ENCODE data around the gene SMIM23.
A peak's percentile ranks its signal among the peaks of the same experiment; 100 is the strongest.
"Not testable (repeated sequence)": the region's sequence is repeated elsewhere in the genome, so short reads cannot be mapped to it uniquely, and the experiment has no call there.

SMIM23 gene

DNA sequence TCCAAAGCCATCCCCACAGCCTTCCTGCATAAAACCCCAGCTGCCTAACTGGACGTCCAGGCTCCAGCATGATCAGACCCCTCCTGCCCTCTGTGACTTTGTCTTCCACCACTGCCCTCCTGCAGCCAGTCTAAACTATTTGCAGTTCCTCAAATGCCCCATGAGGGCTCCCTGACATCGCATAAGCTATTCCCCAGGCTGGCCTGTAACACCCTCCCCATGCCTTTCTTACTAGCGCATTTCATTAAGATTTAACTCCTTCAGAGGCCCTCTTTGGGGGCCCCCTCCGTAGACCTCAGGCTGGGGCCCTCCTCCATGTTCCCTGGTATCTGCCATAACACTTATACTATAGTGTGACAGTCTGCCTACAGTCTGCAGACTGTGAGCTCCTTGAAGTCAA, 15.5 kb upstream of the SMIM23 start:
- DNase-seq (ENCODE audit: low read depth) = no peak
- no peak overlapping the region for H3K4me3 ChIP-seq (ENCODE audit: low read depth, low read length)

DNA sequence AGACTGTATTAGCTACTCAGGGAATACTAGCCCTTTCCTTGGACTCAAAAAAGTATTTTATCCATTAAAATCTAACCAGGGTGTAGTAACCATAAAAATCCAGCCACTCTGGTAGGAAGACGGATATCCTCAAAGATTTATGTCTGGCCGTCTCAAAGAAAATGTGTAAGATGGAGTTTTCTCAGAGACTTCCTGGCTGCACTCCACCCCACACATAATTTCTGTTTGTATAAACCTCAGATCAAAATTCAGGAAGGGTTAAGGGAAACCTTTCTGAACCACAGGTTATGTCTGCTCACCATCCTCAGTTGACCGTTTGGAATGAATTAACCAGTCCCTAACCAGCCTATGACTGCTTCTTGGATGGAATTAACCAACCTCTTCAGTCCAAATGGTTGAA, 13.8 kb upstream of the SMIM23 start:
- no peak overlapping the region for H3K4me3 ChIP-seq (ENCODE audit: low read depth, low read length)
- DNase-seq (ENCODE audit: low read depth) = no peak

- no peak overlapping the region for H3K4me3 ChIP-seq (ENCODE audit: low read depth, low read length)
- no peak for DNase-seq (ENCODE audit: low read depth)
These were observed 12.5 kb upstream of the SMIM23 start for GRCh38 chr5:171773106-171773505.

- DNase-seq (ENCODE audit: low read depth) = no peak
- H3K4me3 ChIP-seq (ENCODE audit: low read depth, low read length) = no peak overlapping the region
These were observed 11.2 kb upstream of the SMIM23 start for GRCh38 chr5:171774418-171774817.

GRCh38 chr5:171776213-171776612, 9.4 kb upstream of the SMIM23 start:
- no peak overlapping the region for H3K4me3 ChIP-seq (ENCODE audit: low read depth, low read length)
- DNase-seq (ENCODE audit: low read depth) = no peak

DNA sequence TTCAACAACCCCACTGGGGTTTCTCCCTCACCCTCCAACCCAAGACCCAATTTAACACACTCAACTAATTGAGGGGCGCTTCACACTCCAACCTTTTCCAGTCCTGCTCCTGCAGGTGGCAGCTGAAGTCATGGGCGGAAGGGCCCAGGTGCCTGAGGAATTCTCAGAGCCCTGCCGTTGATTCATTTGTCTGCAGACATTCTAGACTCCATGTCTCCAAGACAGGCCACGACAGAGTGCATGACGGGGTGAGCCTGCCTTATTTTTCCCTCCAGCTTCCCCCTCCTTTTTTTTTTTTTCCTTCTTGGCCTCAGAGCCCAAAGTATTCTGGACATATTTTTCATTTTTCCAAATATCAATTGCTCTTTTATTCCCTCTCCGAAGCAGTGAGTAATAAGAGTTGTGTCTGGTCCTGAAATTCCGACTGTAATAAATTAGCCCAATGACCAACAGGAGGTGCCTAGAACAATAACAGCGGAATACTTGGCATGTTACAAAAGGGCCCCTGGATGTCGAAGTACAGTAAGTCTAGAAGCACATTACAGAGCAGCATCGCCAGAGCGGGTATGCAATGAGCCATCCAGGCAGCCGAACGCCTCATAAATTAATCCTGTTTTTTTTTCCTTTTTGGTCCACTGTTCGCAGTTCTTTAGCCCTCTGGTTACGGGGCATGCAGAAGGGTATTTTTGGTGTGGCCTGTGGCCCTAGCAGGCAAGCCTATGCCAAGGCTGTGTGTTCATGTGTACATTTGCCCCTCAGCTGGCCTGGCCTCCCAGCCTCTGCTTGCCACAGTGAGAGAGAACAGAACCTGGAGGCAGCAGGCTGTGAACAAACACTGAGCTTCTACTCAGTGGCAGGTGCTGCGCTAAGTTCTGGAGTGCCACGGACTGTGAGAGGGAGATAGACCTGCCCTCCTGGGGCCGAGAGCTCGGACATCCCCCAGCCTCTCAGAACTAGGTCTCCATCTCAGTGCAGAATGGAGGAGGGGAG, 8.6 kb upstream of the SMIM23 start:
- no peak for DNase-seq (ENCODE audit: low read depth)
- no peak overlapping the region for H3K4me3 ChIP-seq (ENCODE audit: low read depth, low read length)

DNA sequence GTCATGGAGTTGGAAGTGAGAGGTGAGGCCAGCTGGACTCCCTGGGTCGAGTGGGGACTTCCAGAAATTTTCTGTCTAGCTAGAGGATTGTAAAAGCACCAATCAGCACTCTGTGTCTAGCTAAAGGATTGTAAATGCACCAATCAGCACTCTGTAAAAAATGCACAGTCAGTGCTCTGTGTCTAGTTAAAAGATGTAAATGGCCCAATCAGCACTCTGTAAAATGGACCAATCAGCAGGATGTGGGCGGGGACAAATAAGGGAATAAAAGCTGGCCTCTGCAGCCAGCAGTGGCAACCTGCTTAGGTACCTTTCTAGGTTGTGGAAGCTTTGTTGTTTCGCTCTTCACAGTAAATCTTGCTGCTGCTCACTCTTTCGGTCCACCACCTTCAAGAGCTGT, 3.9 kb upstream of the SMIM23 start:
- not testable (repeated sequence) for H3K4me3 ChIP-seq (ENCODE audit: low read depth, low read length); DNase-seq (ENCODE audit: low read depth)

DNA sequence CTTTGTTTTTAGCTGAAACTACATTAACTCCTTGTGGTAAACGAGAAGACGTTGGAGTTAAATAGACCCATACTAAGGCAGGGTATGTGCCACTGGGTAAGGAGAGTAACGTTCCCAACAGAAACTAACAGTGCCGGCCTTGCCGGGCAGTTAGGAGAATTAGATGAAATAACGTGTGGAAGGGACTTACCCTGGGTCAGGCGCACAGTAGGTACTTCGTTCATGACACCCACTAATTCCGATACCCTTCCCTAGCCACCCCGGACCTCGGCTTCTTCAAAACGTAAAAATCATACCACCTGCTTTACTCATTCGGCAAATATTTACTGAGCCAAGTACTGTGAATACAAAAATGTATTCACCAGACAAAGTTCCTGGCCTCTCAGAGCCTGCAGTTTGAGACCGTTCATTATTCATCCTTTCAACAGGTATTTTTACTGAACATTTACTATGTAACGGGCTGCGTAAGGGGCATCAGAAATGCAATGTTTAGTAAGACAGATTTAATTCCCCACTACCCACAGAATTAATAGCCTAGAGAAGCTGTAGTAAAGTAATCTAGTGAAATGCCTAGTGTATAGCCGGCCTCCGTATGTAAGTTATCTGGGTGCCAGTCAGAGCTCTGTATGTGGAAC, 3.2 kb upstream of the SMIM23 start:
- no peak for DNase-seq (ENCODE audit: low read depth)
- H3K4me3 ChIP-seq (ENCODE audit: low read depth, low read length) = no peak overlapping the region

DNA sequence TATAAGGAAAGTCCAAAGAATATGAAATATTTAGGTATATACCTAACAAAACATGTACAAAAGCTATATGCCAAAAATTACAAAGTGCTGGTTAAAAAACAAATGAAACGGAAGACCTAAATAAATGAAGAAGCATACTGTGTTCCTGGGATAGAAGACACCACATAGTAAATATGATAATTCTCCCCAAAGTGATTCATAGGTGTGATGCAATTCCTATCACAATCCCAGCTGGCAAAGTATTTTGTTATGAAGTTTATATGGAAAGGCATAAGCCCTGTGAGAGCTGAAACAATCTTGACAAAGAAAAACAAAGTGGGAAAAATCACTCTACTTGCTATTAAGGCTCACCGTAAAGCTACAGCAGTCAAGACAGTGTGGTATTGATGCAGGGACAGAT, 2.6 kb upstream of the SMIM23 start:
- peak; percentile 18 for DNase-seq (ENCODE audit: low read depth)
- no peak overlapping the region for H3K4me3 ChIP-seq (ENCODE audit: low read depth, low read length)

- DNase-seq (ENCODE audit: low read depth) = no peak
- H3K4me3 ChIP-seq (ENCODE audit: low read depth, low read length) = no peak overlapping the region
These were observed 3.7 kb downstream of the SMIM23 start for GRCh38 chr5:171789353-171789752.

GRCh38 chr5:171790408-171790807, 4.8 kb downstream of the SMIM23 start:
- no peak for DNase-seq (ENCODE audit: low read depth)
- H3K4me3 ChIP-seq (ENCODE audit: low read depth, low read length) = no peak overlapping the region

- DNase-seq (ENCODE audit: low read depth) = no peak
- no peak overlapping the region for H3K4me3 ChIP-seq (ENCODE audit: low read depth, low read length)
These were observed 8.9 kb downstream of the SMIM23 start for GRCh38 chr5:171794470-171794960.

DNA sequence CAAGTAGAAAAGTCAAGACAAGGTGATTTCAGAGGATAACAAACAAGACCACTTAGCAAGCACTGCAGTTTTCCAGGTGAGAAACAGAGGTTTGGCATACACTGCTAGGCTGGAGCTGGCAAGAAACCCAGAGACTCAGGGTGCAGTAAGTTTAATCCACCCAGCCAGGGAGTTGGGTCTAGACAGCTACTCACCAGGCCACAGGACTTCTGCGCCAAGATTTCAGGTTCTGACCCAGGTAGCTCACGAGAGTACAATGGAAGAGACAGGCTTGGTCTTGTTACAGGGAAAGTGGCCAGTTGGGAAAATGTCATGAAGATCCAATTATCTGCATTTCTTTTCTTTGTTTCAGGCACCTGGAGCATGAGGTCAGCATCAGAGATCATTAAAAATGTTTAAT, 9.8 kb downstream of the SMIM23 start:
- H3K4me3 ChIP-seq (ENCODE audit: low read depth, low read length) = no peak overlapping the region
- DNase-seq (ENCODE audit: low read depth) = no peak

DNA sequence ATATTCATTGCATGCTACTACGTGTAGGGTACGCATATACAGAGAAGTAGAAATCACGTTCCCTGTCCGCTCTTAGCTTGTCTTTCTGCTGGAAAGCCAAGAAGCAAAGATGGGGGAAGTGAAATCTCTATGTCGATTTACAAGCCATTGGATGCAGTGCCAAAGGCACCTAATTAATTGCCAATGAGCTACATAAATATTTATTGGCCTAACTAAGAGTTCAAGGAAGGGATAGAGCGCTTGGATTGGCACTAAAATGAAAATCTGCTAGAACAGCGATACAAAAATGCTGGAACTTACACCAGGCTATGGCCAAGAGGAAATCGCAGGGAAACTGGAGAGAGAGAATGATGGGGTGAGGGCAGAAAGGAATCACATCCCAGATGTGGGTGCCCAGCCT, 10.8 kb downstream of the SMIM23 start:
- no peak for DNase-seq (ENCODE audit: low read depth)
- no peak overlapping the region for H3K4me3 ChIP-seq (ENCODE audit: low read depth, low read length)

- no peak overlapping the region for H3K4me3 ChIP-seq (ENCODE audit: low read depth, low read length)
- DNase-seq (ENCODE audit: low read depth) = no peak
These were observed 11.9 kb downstream of the SMIM23 start for GRCh38 chr5:171797543-171797942.

DNA sequence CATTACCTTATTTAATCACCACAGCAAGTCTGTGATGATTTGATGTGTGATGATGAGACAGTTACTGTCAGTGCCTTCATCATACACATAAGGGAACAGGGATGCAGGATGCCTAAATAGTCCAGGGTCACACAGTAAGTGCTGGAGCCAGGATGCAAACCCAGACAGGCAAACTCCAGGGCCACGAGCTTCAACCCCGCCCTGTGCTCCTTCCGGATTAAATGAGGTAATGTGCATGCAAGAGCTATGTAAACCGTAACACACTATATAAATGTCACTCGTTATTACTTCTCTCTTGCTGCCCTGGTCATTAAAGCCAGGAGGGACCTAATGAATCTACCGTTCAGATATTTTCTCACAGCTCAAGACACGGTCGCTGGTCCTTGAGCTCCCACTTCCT, 12.8 kb downstream of the SMIM23 start:
- DNase-seq (ENCODE audit: low read depth) = no peak
- no peak overlapping the region for H3K4me3 ChIP-seq (ENCODE audit: low read depth, low read length)

DNA sequence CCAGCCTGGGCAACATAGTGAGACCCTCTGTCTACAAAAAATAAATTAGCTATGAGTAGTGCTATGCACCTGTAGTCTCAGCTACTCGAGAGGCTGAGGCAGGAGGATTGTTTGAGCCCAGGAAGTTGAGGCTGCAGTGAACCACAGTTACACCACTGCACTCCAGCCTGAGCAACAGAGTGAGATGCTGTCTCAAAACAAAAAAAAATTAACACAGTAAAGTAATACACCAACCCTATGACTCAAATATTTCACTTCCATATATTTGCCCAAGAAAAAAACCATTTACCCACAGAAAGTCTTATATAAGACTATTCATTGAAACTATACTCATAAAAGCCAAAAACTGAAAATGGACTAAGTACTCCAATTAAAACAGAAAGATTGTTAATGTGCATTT, 16.2 kb downstream of the SMIM23 start:
- no peak for DNase-seq (ENCODE audit: low read depth)
- no peak overlapping the region for H3K4me3 ChIP-seq (ENCODE audit: low read depth, low read length)

DNA sequence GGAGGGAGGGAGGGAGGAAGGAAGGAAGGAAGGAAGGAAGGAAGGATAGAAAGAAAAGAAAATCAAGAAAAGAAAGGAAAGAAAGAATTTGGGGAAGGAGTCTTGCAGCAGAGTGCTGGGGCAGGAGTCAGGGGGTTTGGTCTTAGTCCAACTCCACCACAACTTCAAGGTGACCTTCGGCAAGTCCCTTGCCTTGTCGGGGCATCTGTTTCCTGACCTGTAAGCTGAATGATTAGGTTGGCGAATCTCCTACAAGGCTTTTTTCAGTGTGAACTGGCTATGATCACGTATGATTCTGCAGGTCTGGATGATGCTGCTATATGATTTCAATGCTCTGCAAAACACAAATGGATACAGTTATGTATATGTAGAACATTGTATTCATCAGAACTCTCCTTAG, 20.1 kb downstream of the SMIM23 start:
- no peak for DNase-seq (ENCODE audit: low read depth)
- no peak overlapping the region for H3K4me3 ChIP-seq (ENCODE audit: low read depth, low read length)

DNA sequence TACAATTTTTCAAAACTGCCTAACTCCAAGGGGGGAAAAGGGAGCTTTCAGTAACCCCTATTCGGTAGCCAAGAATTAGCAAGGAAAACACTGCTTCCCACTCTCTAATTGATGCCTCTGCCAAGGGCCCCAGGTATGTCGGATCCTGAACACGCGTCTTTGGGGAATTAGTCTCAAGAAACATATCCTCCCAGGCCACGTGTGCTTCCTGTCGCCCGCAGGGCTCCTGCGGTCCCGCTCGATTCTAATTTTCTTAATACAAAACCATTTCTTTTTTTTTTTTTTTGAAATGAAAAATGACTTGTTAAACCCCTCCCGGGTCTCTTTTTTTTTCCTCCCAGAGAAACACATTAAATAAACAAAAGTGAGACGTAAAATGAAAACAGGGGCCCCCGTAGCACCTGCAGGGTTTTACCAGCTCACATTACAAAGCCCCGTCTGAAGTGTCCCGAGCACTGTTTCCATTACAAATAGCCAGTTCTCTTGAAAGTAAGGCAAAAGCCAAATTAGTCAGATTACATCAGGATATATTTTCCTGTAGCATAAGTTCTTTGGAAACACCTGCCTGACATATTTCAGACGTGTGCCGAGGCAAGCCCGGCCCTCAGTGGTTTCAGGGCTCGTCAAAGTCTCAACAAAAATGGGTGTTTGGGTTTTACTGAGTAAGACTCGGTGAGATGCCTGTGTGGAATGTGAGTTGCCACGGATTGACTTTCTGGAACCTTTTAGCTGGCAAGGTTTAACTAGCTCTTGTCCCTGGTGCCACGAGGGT, 21.5 kb downstream of the SMIM23 start:
- DNase-seq (ENCODE audit: low read depth) = no peak
- no peak overlapping the region for H3K4me3 ChIP-seq (ENCODE audit: low read depth, low read length)

DNA sequence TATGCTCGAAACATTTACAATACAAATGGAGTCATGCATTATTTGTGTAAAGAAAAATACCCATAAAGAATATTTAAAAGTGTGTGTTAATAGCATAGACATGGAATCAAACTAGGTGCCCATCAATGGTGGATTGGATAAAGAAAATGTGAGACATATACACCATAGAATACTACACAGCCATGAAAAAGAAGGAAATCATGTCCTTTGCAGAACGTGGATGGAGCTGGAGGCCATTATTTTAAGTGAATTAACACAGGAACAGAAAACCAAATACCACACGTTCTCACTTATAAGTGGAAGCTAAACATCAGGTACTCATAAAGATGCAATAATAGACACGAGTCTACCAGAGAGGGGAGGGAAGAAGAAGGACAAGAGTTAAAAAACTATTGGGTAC, 22.8 kb downstream of the SMIM23 start:
- H3K4me3 ChIP-seq (ENCODE audit: low read depth, low read length) = no peak overlapping the region
- no peak for DNase-seq (ENCODE audit: low read depth)

All from skeletal muscle cell (primary cell).